GM21737 (cell line): ENCODE results near the gene TOP3B.
A peak's percentile ranks its signal among the peaks of the same experiment; 100 is the strongest.
"Not testable (repeated sequence)": the region's sequence is repeated elsewhere in the genome, so short reads cannot be mapped to it uniquely, and the experiment has no call there.

Experiments
- ATAC-seq: cut with Tn5 transposase; IDR thresholded peaks from one replicate; pipeline ENCODE4 v1.9.1; 2021; ENCODE audit warnings: mild to moderate bottlenecking, moderate library complexity; ENCODE audit not compliant: unreplicated experiment

The TOP3B gene

GRCh38 chr22:21947040-21948014 is 35.3 kb downstream of the TOP3B start:
- ATAC-seq: no peak

- no peak for ATAC-seq
These were observed 36.2 kb downstream of the TOP3B start for GRCh38 chr22:21946262-21946925.

GRCh38 chr22:21945453-21946261 is 36.9 kb downstream of the TOP3B start:
- ATAC-seq: no peak

- no peak for ATAC-seq
These were observed 37.7 kb downstream of the TOP3B start for GRCh38 chr22:21944871-21945270.

- ATAC-seq: no peak
These were observed 38.8 kb downstream of the TOP3B start for GRCh38 chr22:21943571-21944448.

- ATAC-seq: no peak
These were observed 39.9 kb downstream of the TOP3B start for GRCh38 chr22:21942407-21943343.

- no peak for ATAC-seq
These were observed 40.7 kb downstream of the TOP3B start for GRCh38 chr22:21941921-21942320.

GRCh38 chr22:21940521-21940920 is 42.1 kb downstream of the TOP3B start:
- ATAC-seq: no peak

GRCh38 chr22:21939935-21940334 is 42.7 kb downstream of the TOP3B start:
- not testable (repeated sequence) for ATAC-seq

- no peak for ATAC-seq
These were observed 43.1 kb downstream of the TOP3B start for GRCh38 chr22:21939461-21939913.

- ATAC-seq: no peak
These were observed 43.7 kb downstream of the TOP3B start for GRCh38 chr22:21938906-21939305.

- ATAC-seq: peak; percentile 75
These were observed 44.3 kb downstream of the TOP3B start for GRCh38 chr22:21938071-21938822.

GRCh38 chr22:21937821-21938070 is 44.8 kb downstream of the TOP3B start:
- ATAC-seq: no peak

GRCh38 chr22:21937041-21937820 is 45.4 kb downstream of the TOP3B start:
- ATAC-seq: no peak

- ATAC-seq: no peak
These were observed 46.3 kb downstream of the TOP3B start for GRCh38 chr22:21936151-21936775.

GRCh38 chr22:21933910-21934309 is 48.7 kb downstream of the TOP3B start:
- no peak for ATAC-seq

- no peak for ATAC-seq
These were observed 49.2 kb downstream of the TOP3B start for GRCh38 chr22:21933413-21933812.
